H1 (cell line): ENCODE measurements around the gene DNASE1L1. TPM values are rescaled to one million over a fixed set of nuclear protein-coding genes. Genes with fewer than 3 reads are reported as not detected.

Experiments
- CTCF ChIA-PET: fragments of 300-600 bp; sonication (Branson Sonifier 250); formaldehyde crosslinking; loops from one replicate; lab custom pipeline; 2021; ENCODE audit not compliant: partially characterized antibody; lab: Charles Lee
- POLR2A ChIA-PET: fragments of 300-600 bp; sonication (Branson Sonifier 250); formaldehyde crosslinking; loops from one replicate; lab custom pipeline; 2021; ENCODE audit warnings: inconsistent platforms; ENCODE audit not compliant: partially characterized antibody; lab: Charles Lee
- DNase-seq, 2 experiments: peaks; one replicate each; pipeline versions ENCODE4 v3.0.0 to v3.0.0-alpha.2; 2010 to 2022; ENCODE audit warnings: low spot score in 2 of 2, low read depth in 1 of 2, mixed read lengths in 1 of 2
- FAIRE-seq: peaks from 2 replicates; lab custom pipeline; 2011; peaks lifted over from hg19 to GRCh38; lab: Jason Lieb, UNC
- H2AFZ ChIP-seq: 2 replicates; pipeline ENCODE4 v1.8.1; 2012; ENCODE audit warnings: low read length, inconsistent platforms
- H2AK5ac ChIP-seq: 2 replicates; pipeline ENCODE4 v1.6.1; 2013; ENCODE audit warnings: low read depth, low read length
- H2BK120ac ChIP-seq: replicated peaks from 2 replicates; pipeline ENCODE3; 2013; ENCODE audit warnings: low read depth, low read length, inconsistent platforms
- H2BK12ac ChIP-seq: 2 replicates; pipeline ENCODE4 v1.6.1; 2013; ENCODE audit warnings: low read depth, low read length
- H2BK15ac ChIP-seq: 2 replicates; pipeline ENCODE4 v1.6.1; 2013; ENCODE audit warnings: low read length
- H2BK20ac ChIP-seq: 2 replicates; pipeline ENCODE4 v1.6.1; 2013; ENCODE audit warnings: low read length
- H2BK5ac ChIP-seq: 2 replicates; pipeline ENCODE4 v1.6.1; 2013; ENCODE audit warnings: low read depth, low read length
- H3K14ac ChIP-seq: 2 replicates; pipeline ENCODE4 v1.6.1; 2013; ENCODE audit warnings: inconsistent platforms; ENCODE audit not compliant: insufficient read length
- H3K18ac ChIP-seq: 2 replicates; pipeline ENCODE4 v1.6.1; 2013; ENCODE audit warnings: low read length; ENCODE audit errors: extremely low read depth
- H3K23ac ChIP-seq: 2 replicates; pipeline ENCODE4 v1.6.1; 2013; ENCODE audit warnings: inconsistent platforms; ENCODE audit not compliant: insufficient read length
- H3K23me2 ChIP-seq: 2 replicates; pipeline ENCODE4 v1.6.1; 2013; ENCODE audit warnings: low read depth, low read length
- H3K27ac ChIP-seq: 2 replicates; pipeline ENCODE4 v1.6.1; 2011; ENCODE audit warnings: low read depth, low read length, inconsistent platforms
- H3K27me3 ChIP-seq, 4 experiments: replicated peaks in 1 of 4; 1 replicate in 1 of 4; 2 replicates in 3 of 4; pipeline versions ENCODE4 v1.6.1 to v1.8.1; 2011 to 2013; ENCODE audit warnings: low read length in 3 of 4, mild to moderate bottlenecking in 3 of 4, inconsistent platforms in 2 of 4, mixed read lengths in 2 of 4, moderate library complexity in 1 of 4; ENCODE audit not compliant: control insufficient read depth in 3 of 4, insufficient read depth in 3 of 4; ENCODE audit errors: extremely low read depth in 1 of 4
- H3K36me3 ChIP-seq, 4 experiments: 2 replicates each; pipeline versions ENCODE4 v1.6.1 to v1.8.1; 2011 to 2013; ENCODE audit warnings: mild to moderate bottlenecking in 4 of 4, low read length in 3 of 4, moderate library complexity in 2 of 4, control low read depth in 1 of 4, inconsistent platforms in 1 of 4; ENCODE audit not compliant: insufficient read depth in 4 of 4, control insufficient read depth in 2 of 4
- H3K4ac ChIP-seq: replicated peaks from 2 replicates; pipeline ENCODE3; 2013; ENCODE audit warnings: low read length, low read depth, mixed read lengths, inconsistent platforms; ENCODE audit not compliant: insufficient read length
- H3K4me1 ChIP-seq, 4 experiments: replicated peaks in 1 of 4; 1 replicate in 1 of 4; 2 replicates in 3 of 4; pipeline versions ENCODE4 v1.6.1 to v1.8.1; 2011 to 2013; ENCODE audit warnings: low read length in 3 of 4, inconsistent platforms in 2 of 4, mixed read lengths in 1 of 4; ENCODE audit not compliant: insufficient read depth in 4 of 4, control insufficient read depth in 3 of 4
- H3K4me2 ChIP-seq, 2 experiments: 2 replicates each; pipeline versions ENCODE4 v1.6.1 to v1.8.1; 2011 to 2013; ENCODE audit warnings: low read depth in 2 of 2, low read length in 2 of 2, control low read depth in 1 of 2, inconsistent platforms in 1 of 2, mild to moderate bottlenecking in 1 of 2; ENCODE audit not compliant: insufficient read depth in 1 of 2
- H3K4me3 ChIP-seq, 4 experiments: fragments of 200-600, 300-600 bp in 1 of 4; sonication (generic), shearing (Covaris generic), sonication (Bioruptor Twin) in 1 of 4; 2 replicates each; pipeline versions ENCODE4 v1.5.1 to v1.8.1; 2011 to 2016; ENCODE audit warnings: low read length in 4 of 4, low read depth in 3 of 4, control low read depth in 2 of 4, inconsistent platforms in 2 of 4, mild to moderate bottlenecking in 2 of 4, mixed read lengths in 1 of 4, moderate library complexity in 1 of 4; ENCODE audit not compliant: insufficient read depth in 2 of 4; ENCODE audit errors: extremely low read depth in 1 of 4
- H3K56ac ChIP-seq: replicated peaks from 2 replicates; pipeline ENCODE3; 2013; ENCODE audit warnings: low read depth, mild to moderate bottlenecking, mixed read lengths, low read length, inconsistent platforms; ENCODE audit not compliant: insufficient read length
- H3K79me1 ChIP-seq: 2 replicates; pipeline ENCODE4 v1.6.1; 2013; ENCODE audit warnings: low read depth, low read length, control low read depth
- H3K79me2 ChIP-seq, 2 experiments: 2 replicates each; pipeline versions ENCODE4 v1.6.1 to v1.8.1; 2012 to 2013; ENCODE audit warnings: low read length in 2 of 2, mild to moderate bottlenecking in 2 of 2, inconsistent platforms in 1 of 2; ENCODE audit not compliant: insufficient read depth in 2 of 2, control insufficient read depth in 1 of 2
- H3K9ac ChIP-seq, 4 experiments: replicated peaks in 1 of 4; 1 replicate in 1 of 4; 2 replicates in 3 of 4; pipeline versions ENCODE4 v1.6.1 to v1.8.1; 2011 to 2013; ENCODE audit warnings: low read depth in 3 of 4, low read length in 3 of 4, control low read depth in 2 of 4, mild to moderate bottlenecking in 2 of 4, moderate library complexity in 2 of 4, inconsistent platforms in 1 of 4; ENCODE audit errors: extremely low read depth in 1 of 4
- H3K9me3 ChIP-seq, 2 experiments: 2 replicates each; pipeline versions ENCODE4 v1.6.1 to v1.8.1; 2012 to 2013; ENCODE audit warnings: mild to moderate bottlenecking in 2 of 2, moderate library complexity in 2 of 2, control low read depth in 1 of 2, inconsistent platforms in 1 of 2, low read depth in 1 of 2, low read length in 1 of 2, mixed read lengths in 1 of 2; ENCODE audit not compliant: insufficient read depth in 2 of 2
- H4K20me1 ChIP-seq, 2 experiments: replicated peaks in 1 of 2; 2 replicates each; pipeline versions ENCODE3 to v1.8.1; 2011 to 2013; ENCODE audit warnings: inconsistent platforms in 2 of 2, low read length in 2 of 2, mild to moderate bottlenecking in 1 of 2; ENCODE audit not compliant: insufficient read depth in 2 of 2, control insufficient read depth in 1 of 2
- H4K5ac ChIP-seq: 2 replicates; pipeline ENCODE4 v1.6.1; 2013; ENCODE audit warnings: low read length, low read depth, mixed read lengths, inconsistent platforms; ENCODE audit not compliant: insufficient read length
- H4K8ac ChIP-seq: 2 replicates; pipeline ENCODE4 v1.8.0; 2013; ENCODE audit warnings: mild to moderate bottlenecking, moderate library complexity, low read length, inconsistent platforms; ENCODE audit not compliant: insufficient read depth; ENCODE audit errors: extremely low read depth
- H4K91ac ChIP-seq: replicated peaks from 2 replicates; pipeline ENCODE3; 2013; ENCODE audit warnings: low read length, mixed read lengths, inconsistent platforms; ENCODE audit not compliant: insufficient read length
- CTBP2 ChIP-seq: IDR thresholded peaks from 2 replicates; pipeline ENCODE4 v1.7.0; 2011; ENCODE audit warnings: borderline replicate concordance, mild to moderate bottlenecking, moderate library complexity, mixed read lengths, low read length; ENCODE audit not compliant: insufficient read depth, insufficient read length
- CTCF ChIP-seq, 3 experiments: IDR thresholded peaks; 1 replicate in 2 of 3; 2 replicates in 1 of 3; pipeline versions ENCODE4 v1.5.1 to v1.6.1; 2011; ENCODE audit warnings: low read length in 3 of 3, mild to moderate bottlenecking in 3 of 3, inconsistent platforms in 2 of 3, low read depth in 1 of 3, moderate library complexity in 1 of 3; ENCODE audit not compliant: insufficient read depth in 1 of 3; ENCODE audit errors: control extremely low read depth in 1 of 3
- JUND ChIP-seq: IDR thresholded peaks from 2 replicates; pipeline ENCODE4 v1.6.1; 2011; ENCODE audit warnings: mild to moderate bottlenecking, improper control_type of control experiment, low read length
- MAX ChIP-seq: IDR thresholded peaks from 2 replicates; pipeline ENCODE4 v1.6.1; 2012; ENCODE audit warnings: inconsistent platforms
- RFX5 ChIP-seq: IDR thresholded peaks from 2 replicates; pipeline ENCODE4 v1.6.1; 2011; ENCODE audit warnings: low read depth, low read length, improper control_type of control experiment, borderline replicate concordance
- SIX5 ChIP-seq: IDR thresholded peaks from 2 replicates; pipeline ENCODE4 v1.6.1; 2011; ENCODE audit warnings: mild to moderate bottlenecking, low read depth, low read length
- SP4 ChIP-seq: IDR thresholded peaks from 2 replicates; pipeline ENCODE4 v1.6.1; 2012; ENCODE audit warnings: low read length, inconsistent platforms
- WGBS, 2 experiments: shearing (Covaris generic) in 1 of 2; methylation state at CpG; one replicate each; pipeline versions ENCODE4 v1.1.6 to v1.1.7; 2013 to 2015; ENCODE audit warnings: low lambda C conversion rate in 2 of 2, mixed read lengths in 2 of 2, inconsistent platforms in 1 of 2, low coverage in 1 of 2, missing lambda C conversion rate in 1 of 2; ENCODE audit not compliant: insufficient replicate concordance in 2 of 2, insufficient coverage in 1 of 2, insufficient read length in 1 of 2; ENCODE audit errors: extremely low coverage in 1 of 2, missing lambda C conversion rate in 1 of 2; 5-methylcytosine and 5-hydroxymethylcytosine counted together
- polyA plus RNA-seq, 7 experiments: library from polyadenylated mRNA; depleted of rRNA in 3 of 7; stranded (reverse) in 5 of 7; unstranded in 2 of 7; fragments of >200 nt in 5 of 7; fragments of 200-250 nt in 2 of 7; gene quantifications; 1 replicate in 5 of 7; 2 replicates in 1 of 7; 4 replicates in 1 of 7; pipeline versions ENCODE4 v1.2.1 to v1.2.3, GENCODE V29; 2011 to 2013; ENCODE audit warnings: missing spikeins in 2 of 7, mixed read lengths in 2 of 7
- total RNA-seq: library from RNA; stranded (reverse); fragmentation: NEBNext Ultra II Directional; extraction: Animal tissue kit (Norgen Biotek cat#: 25700); gene quantifications from 2 replicates; pipeline ENCODE4 v1.2.1, GENCODE V29; 2021

The DNASE1L1 gene
- total and polyA plus RNA-seq, 2 of the 8 experiments (the other 6 are each of a cell fraction or from before 2014, with no cell fraction given), result 8.7 to 30.0 TPM

- H2AK5ac ChIP-seq, result no peak overlapping the region
- no peak overlapping the region for H3K4me2 ChIP-seq
- peaks cover 0 to 11% of the 10 kb centered on the region in 2 experiments for H4K20me1 ChIP-seq
- no peak overlapping the region for H3K4ac ChIP-seq
- H2AFZ ChIP-seq, result no peak overlapping the region
- no peak overlapping the region for H3K14ac ChIP-seq
- no peak overlapping the region for H2BK20ac ChIP-seq
- no peak overlapping the region for H3K4me3 ChIP-seq
- H3K79me2 ChIP-seq, result peaks cover under 1 to 20% of the 10 kb centered on the region in 2 experiments; a peak in 2 of 4 replicates
- H2BK12ac ChIP-seq, result no peak overlapping the region
- WGBS, 2 experiments, result 92% methylated on average over 5 of the region's 7 CpGs; no CpG with 5 or more reads in 1 of the 2 experiments
- no peak overlapping the region for H3K23ac ChIP-seq
- no peak overlapping the region for H3K18ac ChIP-seq
- H2BK15ac ChIP-seq, result no peak overlapping the region
- DNase-seq (no peak), FAIRE-seq (no peak)
- H3K36me3 ChIP-seq, result peaks cover 0 to 18% (median 7%) of the 10 kb centered on the region in 4 experiments; a peak in 5 of 8 replicates
- ChIA-PET POLR2A (interaction anchor here (0.8 to 2.6 kb wide), 5 partner anchors 9 to 37 kb away, joined by 3 to 9 read pairs (median 5); partner anchors contain the start of genes FAM50A and RPL10), CTCF (interaction anchor here (1.3 to 1.6 kb wide), 2 partner anchors 55 to 61 kb away, joined by 3 read pairs; no protein-coding TSS in a partner anchor)
- no peak overlapping the region for H3K27ac ChIP-seq
- peaks cover 2% of the 10 kb centered on the region; the same call in 1 of the 2 replicates for H3K23me2 ChIP-seq
- TF ChIP-seq CTBP2 (no peak), RFX5 (no peak), SIX5 (no peak), SP4 (no peak), JUND (no peak), CTCF (IDR thresholded peaks at IDR 0.05; ENCODE audit: control extremely low read depth in 1 of 3, insufficient read depth in 1 of 3, low read depth in 1 of 3, low read length in 3 of 3) (no peak), MAX (no peak)
- H3K4me1 ChIP-seq, result peaks cover 0 to 6% (median 4%) of the 10 kb centered on the region in 4 experiments; a peak in 6 of 7 replicates
- no peak overlapping the region for H2BK5ac ChIP-seq
- H4K8ac ChIP-seq, result no peak overlapping the region
- H3K79me1 ChIP-seq, result no peaks in the 10 kb centered on the region
- no peaks in the 10 kb centered on the region for H3K27me3 ChIP-seq
- no peak overlapping the region for H2BK120ac ChIP-seq
- H3K56ac ChIP-seq, result no peak overlapping the region
- H3K9me3 ChIP-seq, result no peaks in the 10 kb centered on the region
- H3K9ac ChIP-seq, result no peak overlapping the region
- H4K91ac ChIP-seq, result no peak overlapping the region
- no peak overlapping the region for H4K5ac ChIP-seq
Observed at GRCh38 chrX:154434394-154435168, 25.5 kb upstream of the DNASE1L1 start.
